H1 (cell line): Measurements from ENCODE around the gene NDUFS5. TPM values are rescaled to one million over a fixed set of nuclear protein-coding genes. Genes with fewer than 3 reads are reported as not detected.

ENCODE experiments used
- CTCF ChIA-PET: fragments of 300-600 bp; sonication (Branson Sonifier 250); formaldehyde crosslinking; loops from one replicate; lab custom pipeline; 2021; ENCODE audit not compliant: partially characterized antibody; lab: Charles Lee
- POLR2A ChIA-PET: fragments of 300-600 bp; sonication (Branson Sonifier 250); formaldehyde crosslinking; loops from one replicate; lab custom pipeline; 2021; ENCODE audit warnings: inconsistent platforms; ENCODE audit not compliant: partially characterized antibody; lab: Charles Lee
- DNase-seq, 2 experiments: peaks; one replicate each; pipeline versions ENCODE4 v3.0.0 to v3.0.0-alpha.2; 2010 to 2022; ENCODE audit warnings: low spot score in 2 of 2, low read depth in 1 of 2, mixed read lengths in 1 of 2
- FAIRE-seq: peaks from 2 replicates; lab custom pipeline; 2011; peaks lifted over from hg19 to GRCh38; lab: Jason Lieb, UNC
- H2AFZ ChIP-seq: 2 replicates; pipeline ENCODE4 v1.8.1; 2012; ENCODE audit warnings: low read length, inconsistent platforms
- H2AK5ac ChIP-seq: 2 replicates; pipeline ENCODE4 v1.6.1; 2013; ENCODE audit warnings: low read depth, low read length
- H2BK120ac ChIP-seq: replicated peaks from 2 replicates; pipeline ENCODE3; 2013; ENCODE audit warnings: low read depth, low read length, inconsistent platforms
- H2BK12ac ChIP-seq: 2 replicates; pipeline ENCODE4 v1.6.1; 2013; ENCODE audit warnings: low read depth, low read length
- H2BK15ac ChIP-seq: 2 replicates; pipeline ENCODE4 v1.6.1; 2013; ENCODE audit warnings: low read length
- H2BK20ac ChIP-seq: 2 replicates; pipeline ENCODE4 v1.6.1; 2013; ENCODE audit warnings: low read length
- H2BK5ac ChIP-seq: 2 replicates; pipeline ENCODE4 v1.6.1; 2013; ENCODE audit warnings: low read depth, low read length
- H3K14ac ChIP-seq: 2 replicates; pipeline ENCODE4 v1.6.1; 2013; ENCODE audit warnings: inconsistent platforms; ENCODE audit not compliant: insufficient read length
- H3K18ac ChIP-seq: 2 replicates; pipeline ENCODE4 v1.6.1; 2013; ENCODE audit warnings: low read length; ENCODE audit errors: extremely low read depth
- H3K23ac ChIP-seq: 2 replicates; pipeline ENCODE4 v1.6.1; 2013; ENCODE audit warnings: inconsistent platforms; ENCODE audit not compliant: insufficient read length
- H3K23me2 ChIP-seq: 2 replicates; pipeline ENCODE4 v1.6.1; 2013; ENCODE audit warnings: low read depth, low read length
- H3K27ac ChIP-seq: 2 replicates; pipeline ENCODE4 v1.6.1; 2011; ENCODE audit warnings: low read depth, low read length, inconsistent platforms
- H3K27me3 ChIP-seq, 4 experiments: replicated peaks in 1 of 4; 1 replicate in 1 of 4; 2 replicates in 3 of 4; pipeline versions ENCODE4 v1.6.1 to v1.8.1; 2011 to 2013; ENCODE audit warnings: low read length in 3 of 4, mild to moderate bottlenecking in 3 of 4, inconsistent platforms in 2 of 4, mixed read lengths in 2 of 4, moderate library complexity in 1 of 4; ENCODE audit not compliant: control insufficient read depth in 3 of 4, insufficient read depth in 3 of 4; ENCODE audit errors: extremely low read depth in 1 of 4
- H3K36me3 ChIP-seq, 4 experiments: 2 replicates each; pipeline versions ENCODE4 v1.6.1 to v1.8.1; 2011 to 2013; ENCODE audit warnings: mild to moderate bottlenecking in 4 of 4, low read length in 3 of 4, moderate library complexity in 2 of 4, control low read depth in 1 of 4, inconsistent platforms in 1 of 4; ENCODE audit not compliant: insufficient read depth in 4 of 4, control insufficient read depth in 2 of 4
- H3K4ac ChIP-seq: replicated peaks from 2 replicates; pipeline ENCODE3; 2013; ENCODE audit warnings: low read length, low read depth, mixed read lengths, inconsistent platforms; ENCODE audit not compliant: insufficient read length
- H3K4me1 ChIP-seq, 4 experiments: replicated peaks in 1 of 4; 1 replicate in 1 of 4; 2 replicates in 3 of 4; pipeline versions ENCODE4 v1.6.1 to v1.8.1; 2011 to 2013; ENCODE audit warnings: low read length in 3 of 4, inconsistent platforms in 2 of 4, mixed read lengths in 1 of 4; ENCODE audit not compliant: insufficient read depth in 4 of 4, control insufficient read depth in 3 of 4
- H3K4me2 ChIP-seq, 2 experiments: 2 replicates each; pipeline versions ENCODE4 v1.6.1 to v1.8.1; 2011 to 2013; ENCODE audit warnings: low read depth in 2 of 2, low read length in 2 of 2, control low read depth in 1 of 2, inconsistent platforms in 1 of 2, mild to moderate bottlenecking in 1 of 2; ENCODE audit not compliant: insufficient read depth in 1 of 2
- H3K4me3 ChIP-seq, 4 experiments: fragments of 200-600, 300-600 bp in 1 of 4; sonication (generic), shearing (Covaris generic), sonication (Bioruptor Twin) in 1 of 4; 2 replicates each; pipeline versions ENCODE4 v1.5.1 to v1.8.1; 2011 to 2016; ENCODE audit warnings: low read length in 4 of 4, low read depth in 3 of 4, control low read depth in 2 of 4, inconsistent platforms in 2 of 4, mild to moderate bottlenecking in 2 of 4, mixed read lengths in 1 of 4, moderate library complexity in 1 of 4; ENCODE audit not compliant: insufficient read depth in 2 of 4; ENCODE audit errors: extremely low read depth in 1 of 4
- H3K56ac ChIP-seq: replicated peaks from 2 replicates; pipeline ENCODE3; 2013; ENCODE audit warnings: low read depth, mild to moderate bottlenecking, mixed read lengths, low read length, inconsistent platforms; ENCODE audit not compliant: insufficient read length
- H3K79me1 ChIP-seq: 2 replicates; pipeline ENCODE4 v1.6.1; 2013; ENCODE audit warnings: low read depth, low read length, control low read depth
- H3K79me2 ChIP-seq, 2 experiments: 2 replicates each; pipeline versions ENCODE4 v1.6.1 to v1.8.1; 2012 to 2013; ENCODE audit warnings: low read length in 2 of 2, mild to moderate bottlenecking in 2 of 2, inconsistent platforms in 1 of 2; ENCODE audit not compliant: insufficient read depth in 2 of 2, control insufficient read depth in 1 of 2
- H3K9ac ChIP-seq, 4 experiments: replicated peaks in 1 of 4; 1 replicate in 1 of 4; 2 replicates in 3 of 4; pipeline versions ENCODE4 v1.6.1 to v1.8.1; 2011 to 2013; ENCODE audit warnings: low read depth in 3 of 4, low read length in 3 of 4, control low read depth in 2 of 4, mild to moderate bottlenecking in 2 of 4, moderate library complexity in 2 of 4, inconsistent platforms in 1 of 4; ENCODE audit errors: extremely low read depth in 1 of 4
- H3K9me3 ChIP-seq, 2 experiments: 2 replicates each; pipeline versions ENCODE4 v1.6.1 to v1.8.1; 2012 to 2013; ENCODE audit warnings: mild to moderate bottlenecking in 2 of 2, moderate library complexity in 2 of 2, control low read depth in 1 of 2, inconsistent platforms in 1 of 2, low read depth in 1 of 2, low read length in 1 of 2, mixed read lengths in 1 of 2; ENCODE audit not compliant: insufficient read depth in 2 of 2
- H4K20me1 ChIP-seq, 2 experiments: replicated peaks in 1 of 2; 2 replicates each; pipeline versions ENCODE3 to v1.8.1; 2011 to 2013; ENCODE audit warnings: inconsistent platforms in 2 of 2, low read length in 2 of 2, mild to moderate bottlenecking in 1 of 2; ENCODE audit not compliant: insufficient read depth in 2 of 2, control insufficient read depth in 1 of 2
- H4K5ac ChIP-seq: 2 replicates; pipeline ENCODE4 v1.6.1; 2013; ENCODE audit warnings: low read length, low read depth, mixed read lengths, inconsistent platforms; ENCODE audit not compliant: insufficient read length
- H4K8ac ChIP-seq: 2 replicates; pipeline ENCODE4 v1.8.0; 2013; ENCODE audit warnings: mild to moderate bottlenecking, moderate library complexity, low read length, inconsistent platforms; ENCODE audit not compliant: insufficient read depth; ENCODE audit errors: extremely low read depth
- H4K91ac ChIP-seq: replicated peaks from 2 replicates; pipeline ENCODE3; 2013; ENCODE audit warnings: low read length, mixed read lengths, inconsistent platforms; ENCODE audit not compliant: insufficient read length
- ATF2 ChIP-seq: IDR thresholded peaks from 2 replicates; pipeline ENCODE4 v1.6.1; 2012; ENCODE audit warnings: low read length, inconsistent platforms
- CBX8 ChIP-seq: fragments of 300-800, 300-1000 bp; sonication (generic); IDR thresholded peaks from 2 replicates; pipeline ENCODE4 v1.7.1; 2016; ENCODE audit warnings: low read depth, low read length, borderline replicate concordance
- CTCF ChIP-seq, 3 experiments: IDR thresholded peaks; 1 replicate in 2 of 3; 2 replicates in 1 of 3; pipeline versions ENCODE4 v1.5.1 to v1.6.1; 2011; ENCODE audit warnings: low read length in 3 of 3, mild to moderate bottlenecking in 3 of 3, inconsistent platforms in 2 of 3, low read depth in 1 of 3, moderate library complexity in 1 of 3; ENCODE audit not compliant: insufficient read depth in 1 of 3; ENCODE audit errors: control extremely low read depth in 1 of 3
- FOSL1 ChIP-seq: IDR thresholded peaks from 2 replicates; pipeline ENCODE4 v1.6.1; 2011; ENCODE audit warnings: mild to moderate bottlenecking, low read depth, low read length, moderate library complexity; ENCODE audit not compliant: insufficient read depth
- GTF2F1 ChIP-seq: IDR thresholded peaks from 2 replicates; pipeline ENCODE4 v1.6.1; 2012; ENCODE audit warnings: low read depth, low read length, improper control_type of control experiment, borderline replicate concordance
- JUN ChIP-seq: IDR thresholded peaks from 2 replicates; pipeline ENCODE4 v1.6.1; 2011; ENCODE audit warnings: low read depth, mild to moderate bottlenecking, improper control_type of control experiment, low read length
- POU5F1 ChIP-seq: IDR thresholded peaks from 2 replicates; pipeline ENCODE4 v1.6.1; 2011; ENCODE audit warnings: low read depth, mild to moderate bottlenecking, low read length, moderate library complexity
- TAF1 ChIP-seq: IDR thresholded peaks from 2 replicates; pipeline ENCODE4 v1.6.1; 2011; ENCODE audit warnings: mild to moderate bottlenecking, low read depth, low read length
- ZNF274 ChIP-seq: IDR thresholded peaks from 2 replicates; pipeline ENCODE4 v1.7.0; 2012; ENCODE audit warnings: low read length, borderline replicate concordance; ENCODE audit errors: extremely low read depth
- WGBS, 2 experiments: shearing (Covaris generic) in 1 of 2; methylation state at CpG; one replicate each; pipeline versions ENCODE4 v1.1.6 to v1.1.7; 2013 to 2015; ENCODE audit warnings: low lambda C conversion rate in 2 of 2, mixed read lengths in 2 of 2, inconsistent platforms in 1 of 2, low coverage in 1 of 2, missing lambda C conversion rate in 1 of 2; ENCODE audit not compliant: insufficient replicate concordance in 2 of 2, insufficient coverage in 1 of 2, insufficient read length in 1 of 2; ENCODE audit errors: extremely low coverage in 1 of 2, missing lambda C conversion rate in 1 of 2; 5-methylcytosine and 5-hydroxymethylcytosine counted together
- polyA plus RNA-seq, 7 experiments: library from polyadenylated mRNA; depleted of rRNA in 3 of 7; stranded (reverse) in 5 of 7; unstranded in 2 of 7; fragments of >200 nt in 5 of 7; fragments of 200-250 nt in 2 of 7; gene quantifications; 1 replicate in 5 of 7; 2 replicates in 1 of 7; 4 replicates in 1 of 7; pipeline versions ENCODE4 v1.2.1 to v1.2.3, GENCODE V29; 2011 to 2013; ENCODE audit warnings: missing spikeins in 2 of 7, mixed read lengths in 2 of 7
- total RNA-seq: library from RNA; stranded (reverse); fragmentation: NEBNext Ultra II Directional; extraction: Animal tissue kit (Norgen Biotek cat#: 25700); gene quantifications from 2 replicates; pipeline ENCODE4 v1.2.1, GENCODE V29; 2021

NDUFS5 gene
- total and polyA plus RNA-seq, 2 of the 8 experiments (the other 6 are each of a cell fraction or from before 2014, with no cell fraction given) = 435 to 835 TPM

GRCh38 chr1:39050001-39050400, 23.9 kb downstream of the NDUFS5 start:
- H3K4ac ChIP-seq = no peak overlapping the region
- H4K91ac ChIP-seq = no peak overlapping the region
- no peak overlapping the region for H3K9ac ChIP-seq
- no peak overlapping the region for H4K8ac ChIP-seq
- no peak overlapping the region for H3K27ac ChIP-seq
- no peak overlapping the region for H2BK12ac ChIP-seq
- H4K20me1 ChIP-seq = no peaks in the 10 kb centered on the region
- no peak overlapping the region for H3K18ac ChIP-seq
- H4K5ac ChIP-seq = no peak overlapping the region
- FAIRE-seq = no peak
- H2BK15ac ChIP-seq = no peak overlapping the region
- no peak for DNase-seq
- no peaks in the 10 kb centered on the region for H3K27me3 ChIP-seq
- H3K4me3 ChIP-seq = no peak overlapping the region
- no peak overlapping the region for H2AK5ac ChIP-seq
- no peak overlapping the region for H3K23ac ChIP-seq
- H3K14ac ChIP-seq = no peak overlapping the region
- H2AFZ ChIP-seq = no peak overlapping the region
- no peak overlapping the region for H3K4me2 ChIP-seq
- WGBS, 2 experiments = 93% methylated on average over 4 of the region's 4 CpGs; no CpG with 5 or more reads in 1 of the 2 experiments
- no peak overlapping the region for H2BK5ac ChIP-seq
- POLR2A ChIA-PET = interaction anchor here (0.8 to 1.9 kb wide), 3 partner anchors 8 to 24 kb away, joined by 4 to 7 read pairs (median 4); partner anchors contain the start of gene NDUFS5
- TF ChIP-seq TAF1 = no peak
- no peak for TF ChIP-seq JUN
- TF ChIP-seq ZNF274 = no peak
- TF ChIP-seq FOSL1 = no peak
- TF ChIP-seq CBX8 = no peak
- no peak for TF ChIP-seq GTF2F1
- TF ChIP-seq POU5F1 = no peak
- TF ChIP-seq ATF2 = no peak
- no peak for TF ChIP-seq CTCF (IDR thresholded peaks at IDR 0.05; ENCODE audit: control extremely low read depth in 1 of 3, insufficient read depth in 1 of 3, low read depth in 1 of 3, low read length in 3 of 3)
- H2BK120ac ChIP-seq = no peak overlapping the region
- no peaks in the 10 kb centered on the region for H3K79me2 ChIP-seq
- H3K36me3 ChIP-seq = peaks cover 0 to 5% (median 1%) of the 10 kb centered on the region in 4 experiments; a peak in 4 of 8 replicates
- no peak overlapping the region for H2BK20ac ChIP-seq
- no peak overlapping the region for H3K56ac ChIP-seq
- no peaks in the 10 kb centered on the region for H3K9me3 ChIP-seq
- H3K4me1 ChIP-seq = no peaks in the 10 kb centered on the region
- no peaks in the 10 kb centered on the region for H3K23me2 ChIP-seq
- no peaks in the 10 kb centered on the region for H3K79me1 ChIP-seq
- CTCF ChIA-PET = no interaction called here
